IPS-11a (cell line): ENCODE data around the gene MED27.
"Not testable (repeated sequence)": the region's sequence is repeated elsewhere in the genome, so short reads cannot be mapped to it uniquely, and the experiment has no call there.

Experiments used
- H3K4me3 ChIP-seq: one replicate; pipeline ENCODE4 v1.5.1; 2013; ENCODE audit warnings: low read depth, low read length, control low read depth

Gene MED27

DNA sequence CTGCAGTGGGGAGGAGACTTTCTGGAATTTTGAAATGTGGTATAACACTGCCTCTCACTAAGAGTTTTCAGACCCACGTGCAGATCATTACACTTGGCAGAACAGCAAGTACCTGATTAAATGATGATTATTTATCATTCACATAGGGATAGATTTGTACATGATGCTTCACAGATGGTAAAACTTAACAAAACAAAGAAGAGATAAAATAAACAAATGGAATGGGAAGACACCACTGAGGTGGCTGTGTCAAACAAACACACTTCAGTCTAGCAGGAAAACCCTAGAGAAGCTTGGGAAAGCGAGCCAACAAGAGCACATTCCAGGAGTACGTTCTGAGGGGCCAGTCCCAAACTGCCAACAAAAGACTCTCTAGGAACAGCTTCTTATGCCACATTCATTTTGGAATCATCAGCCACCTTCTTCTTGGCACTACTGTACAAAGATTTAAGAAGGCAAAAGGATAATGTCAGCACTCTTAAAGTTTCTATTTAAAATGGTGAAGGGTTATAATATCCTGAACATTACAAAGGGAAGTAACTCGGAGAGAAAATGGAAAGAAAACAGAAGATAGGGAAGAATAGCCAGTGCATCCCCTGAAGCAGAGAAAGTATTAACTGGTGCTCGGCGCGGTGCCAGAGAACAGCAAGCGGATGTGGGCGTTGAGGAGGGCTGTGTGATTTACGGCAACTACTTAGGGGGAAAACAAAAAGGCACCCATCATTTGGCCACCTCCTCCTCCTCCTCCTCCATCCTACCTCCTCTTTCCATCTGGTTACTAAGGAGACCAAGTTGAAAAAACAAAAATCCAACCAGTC, 1.6 kb downstream of the MED27 start:
- no peak overlapping the region for H3K4me3 ChIP-seq

DNA sequence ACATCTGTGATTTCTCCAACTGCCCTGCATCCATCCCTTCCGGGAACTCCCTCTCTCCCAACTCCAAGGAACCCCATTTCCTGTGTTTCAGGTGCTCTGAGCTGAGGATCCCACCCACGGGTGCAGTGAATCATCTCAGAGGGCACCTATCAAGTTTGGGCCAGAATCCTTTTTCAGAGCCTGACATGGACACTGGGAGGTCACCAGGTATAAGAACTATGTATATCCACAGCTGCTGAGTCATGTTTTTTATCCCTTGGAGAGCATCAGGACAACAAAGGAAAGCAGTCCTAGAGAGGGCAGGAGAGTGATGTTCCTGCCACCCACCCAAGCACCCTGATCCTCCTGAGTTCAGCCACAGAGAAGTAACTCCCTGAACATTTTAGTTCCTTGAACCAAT, 3.8 kb downstream of the MED27 start:
- no peak overlapping the region for H3K4me3 ChIP-seq

DNA sequence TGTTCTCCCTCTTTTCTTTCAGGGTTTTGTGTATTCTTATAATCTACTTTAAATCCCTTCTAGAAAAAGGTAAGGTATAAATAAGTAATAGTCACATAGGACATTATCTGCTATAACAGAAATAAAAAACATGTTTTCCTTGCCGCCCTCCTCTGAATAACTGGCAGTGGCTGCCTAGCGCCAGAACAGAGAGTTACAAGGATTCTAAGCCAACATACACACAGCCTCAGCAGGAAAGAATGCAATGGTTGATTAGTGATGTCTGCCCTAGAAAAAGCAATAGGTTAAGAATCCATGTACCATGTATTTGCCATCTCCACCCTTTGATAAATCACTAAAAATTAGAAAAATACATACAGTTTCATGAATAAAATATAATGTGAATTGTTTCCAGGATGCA, 4.9 kb downstream of the MED27 start:
- no peak overlapping the region for H3K4me3 ChIP-seq

DNA sequence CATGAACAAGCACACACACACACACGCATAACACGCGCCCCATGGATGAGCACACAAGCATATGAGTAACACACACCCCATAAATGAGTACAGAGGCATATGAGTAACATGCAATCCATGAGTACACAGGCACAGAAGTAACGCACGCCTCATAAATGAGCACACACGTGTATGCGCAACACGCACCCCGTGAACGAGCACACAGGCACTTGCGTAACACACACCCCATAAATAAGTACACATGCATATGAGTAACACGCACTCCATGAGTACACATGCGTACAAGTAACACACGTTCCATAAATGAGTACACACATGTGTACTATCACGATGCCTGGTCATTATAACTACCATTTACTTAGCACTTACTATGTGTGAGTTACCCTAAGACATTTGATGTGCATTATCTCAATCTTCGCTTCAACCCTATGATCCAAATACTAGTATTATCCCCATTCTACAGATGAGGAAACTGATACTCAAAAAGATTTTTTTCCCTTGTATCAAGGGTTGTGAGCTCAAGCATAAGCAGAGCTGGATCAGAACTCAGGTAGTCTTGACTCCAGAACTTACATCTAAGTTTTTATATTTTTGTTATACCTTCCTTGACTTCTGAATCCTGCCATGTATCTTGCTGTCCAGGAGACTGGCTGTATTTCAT, 7.7 kb downstream of the MED27 start:
- no peak overlapping the region for H3K4me3 ChIP-seq

DNA sequence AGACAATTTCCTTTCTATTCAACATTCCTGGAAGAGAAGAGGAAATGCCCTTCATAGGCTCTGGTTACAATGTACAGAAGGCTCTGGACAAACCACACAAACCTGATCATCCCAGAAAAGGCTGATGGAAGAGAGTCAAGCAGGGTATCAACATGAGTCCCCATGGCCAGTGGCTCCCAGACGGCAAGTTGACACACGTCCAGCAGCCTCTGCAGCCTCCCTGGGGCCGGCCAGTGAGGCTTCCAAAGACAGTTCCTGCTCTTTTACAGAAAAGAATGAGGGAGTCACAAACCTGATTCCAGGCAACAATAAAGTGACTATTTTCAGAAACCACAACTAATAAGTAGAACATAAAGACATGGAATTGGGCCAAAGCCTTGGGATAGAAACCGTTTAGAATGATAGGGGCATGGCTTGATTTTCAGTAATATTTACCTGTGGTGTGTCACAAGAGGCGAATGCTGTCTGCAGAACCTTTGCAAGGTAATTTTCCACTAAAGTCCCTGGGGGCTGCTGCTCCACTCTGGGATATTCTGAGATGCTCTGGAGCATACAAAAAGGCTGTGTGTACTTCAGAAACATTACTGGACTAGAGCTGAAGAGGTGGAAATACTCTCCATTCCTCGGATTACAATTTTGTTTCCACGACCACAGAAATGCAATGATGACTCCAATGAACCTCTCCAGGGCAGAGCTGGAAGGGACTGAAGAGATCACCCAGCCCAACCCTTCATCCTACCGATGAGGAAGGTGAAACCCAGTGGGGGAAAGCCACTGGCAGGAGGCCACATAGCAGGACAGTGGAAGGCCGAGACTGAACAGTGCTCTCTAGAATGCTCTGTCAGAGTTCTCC, 10.4 kb downstream of the MED27 start:
- H3K4me3 ChIP-seq = no peak overlapping the region

DNA sequence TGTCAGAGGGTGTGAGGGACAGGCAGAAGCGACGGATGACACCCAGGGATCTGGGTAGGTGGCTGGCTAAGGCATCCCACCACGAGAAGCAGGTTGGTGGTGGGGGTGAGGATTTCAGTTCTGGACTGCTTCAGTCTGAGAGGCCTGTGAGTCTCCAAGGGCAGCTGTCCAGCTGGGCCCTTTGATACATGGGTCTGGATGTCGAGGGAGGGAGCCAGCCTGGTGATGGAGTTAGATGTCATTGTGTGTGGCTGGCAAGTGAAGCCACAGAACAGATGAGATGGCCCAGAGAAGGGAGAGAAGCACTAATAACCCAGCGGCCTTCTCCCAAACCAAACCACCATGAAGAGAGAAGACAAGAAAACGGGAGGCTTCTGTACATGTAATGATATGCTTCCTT, 11.1 kb downstream of the MED27 start:
- H3K4me3 ChIP-seq = no peak overlapping the region

DNA sequence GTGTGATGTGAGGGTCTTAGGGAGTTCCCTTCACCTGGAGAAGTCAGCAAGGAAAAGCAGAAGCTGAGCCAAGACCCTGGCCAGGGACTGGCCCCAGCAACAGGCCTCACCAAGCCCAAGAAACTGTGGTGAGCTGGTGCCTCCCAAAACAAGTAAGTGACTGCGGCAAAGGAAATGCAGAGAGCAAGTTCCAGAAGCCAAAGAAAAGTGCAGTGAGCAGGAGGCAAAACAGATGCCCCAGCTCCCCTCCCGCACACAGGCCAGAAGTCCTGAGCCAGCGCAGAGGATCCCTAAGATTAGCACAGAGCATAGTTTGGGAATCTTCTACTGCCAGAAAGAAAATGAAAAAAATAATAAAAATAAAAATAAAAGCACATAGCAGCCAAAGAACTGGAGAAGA, 13.2 kb downstream of the MED27 start:
- H3K4me3 ChIP-seq = no peak overlapping the region

DNA sequence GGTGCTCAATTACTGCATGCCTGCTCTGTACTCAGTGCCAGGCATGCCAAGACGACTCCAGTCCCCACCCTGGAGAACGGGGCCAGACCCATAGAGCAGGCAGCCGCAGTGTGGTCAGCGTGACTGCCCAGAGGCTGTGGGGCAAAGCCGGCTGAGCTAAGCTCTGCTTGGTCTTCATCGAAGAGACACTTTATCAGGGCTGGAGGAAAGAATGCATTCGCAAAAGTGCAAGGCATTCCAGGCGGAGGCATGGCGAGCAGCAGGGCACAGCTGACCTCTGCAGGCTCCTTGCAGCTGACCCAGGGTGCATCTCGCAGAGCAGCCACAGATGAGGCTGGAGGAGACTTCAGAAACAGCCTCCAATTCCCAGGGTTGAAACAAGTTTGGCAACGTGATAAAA, 13.6 kb downstream of the MED27 start:
- H3K4me3 ChIP-seq = no peak overlapping the region

DNA sequence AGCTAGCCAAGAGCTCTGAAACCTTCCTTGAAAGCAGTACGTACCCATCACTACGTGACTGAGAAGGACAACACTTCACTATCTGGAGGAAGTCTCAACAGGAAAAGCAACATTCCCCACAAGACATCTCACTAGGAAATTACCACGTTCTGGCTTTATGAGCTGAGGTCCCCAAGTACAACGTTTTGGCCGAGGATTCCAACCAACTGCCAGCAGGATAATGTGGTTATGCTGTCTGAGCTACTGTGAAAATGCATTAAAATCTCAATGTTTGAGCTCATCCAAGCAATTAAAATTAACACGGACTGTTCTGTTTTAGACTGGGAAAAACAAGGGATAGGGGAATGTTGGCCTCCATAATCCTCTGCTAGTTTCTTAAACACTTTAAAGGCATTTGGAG, 16.4 kb downstream of the MED27 start:
- no peak overlapping the region for H3K4me3 ChIP-seq

DNA sequence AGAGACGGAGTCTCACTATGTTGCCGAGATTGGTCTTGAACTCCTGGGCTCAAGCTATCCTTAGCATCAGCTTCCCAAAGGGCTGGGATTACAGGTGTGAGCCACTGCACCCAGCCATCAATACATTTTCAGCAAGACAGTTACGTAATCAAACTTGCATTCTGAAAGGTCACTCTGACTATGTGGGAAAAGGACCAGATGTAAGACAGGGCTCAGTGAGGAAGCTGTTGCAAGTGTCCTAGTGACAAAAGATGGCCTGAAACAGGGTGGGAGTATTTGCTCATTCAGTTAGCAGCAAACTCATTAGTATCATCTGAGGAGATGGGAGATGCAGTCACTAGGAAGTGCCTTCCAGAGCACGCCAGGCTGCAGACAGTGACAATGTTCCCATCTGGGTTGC, 16.9 kb downstream of the MED27 start:
- no peak overlapping the region for H3K4me3 ChIP-seq

DNA sequence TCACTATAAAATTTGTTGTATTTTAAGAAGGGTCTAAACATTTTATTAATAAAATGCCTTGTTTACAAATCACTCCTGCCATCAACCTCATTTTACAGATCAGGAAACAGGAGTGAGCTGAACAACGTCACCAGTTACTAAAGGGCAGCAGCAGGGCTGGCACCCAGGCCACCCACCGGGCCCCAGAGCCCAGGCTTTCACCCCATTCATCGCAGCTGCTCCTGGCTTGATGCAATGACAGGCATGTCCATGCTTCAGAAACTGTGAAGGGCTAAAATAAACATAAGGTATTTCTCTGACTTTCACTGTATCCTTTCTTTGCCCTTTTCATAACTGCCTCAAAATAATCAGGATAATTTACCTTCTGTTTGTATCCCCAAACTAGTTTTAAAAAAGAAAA, 18.1 kb downstream of the MED27 start:
- no peak overlapping the region for H3K4me3 ChIP-seq

DNA sequence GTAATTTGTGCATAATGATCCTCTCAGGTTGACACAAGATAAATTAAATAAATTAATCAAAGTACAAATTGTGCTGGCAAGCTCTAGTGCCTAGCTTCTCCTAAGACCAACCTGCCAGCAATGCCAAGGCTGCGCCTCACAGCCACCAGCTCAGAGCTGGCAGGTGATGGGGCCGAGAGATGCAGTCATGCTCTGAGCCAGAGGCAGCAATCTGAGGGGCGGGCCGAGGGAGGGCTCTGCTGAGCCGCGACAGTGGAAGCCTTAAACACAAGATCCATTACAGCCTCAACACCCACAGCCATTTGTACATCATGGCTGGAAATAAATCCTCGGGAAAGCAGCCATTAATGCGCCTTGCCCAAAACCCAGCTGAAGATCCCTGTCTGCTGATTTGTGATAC, 20.3 kb downstream of the MED27 start:
- H3K4me3 ChIP-seq = no peak overlapping the region

DNA sequence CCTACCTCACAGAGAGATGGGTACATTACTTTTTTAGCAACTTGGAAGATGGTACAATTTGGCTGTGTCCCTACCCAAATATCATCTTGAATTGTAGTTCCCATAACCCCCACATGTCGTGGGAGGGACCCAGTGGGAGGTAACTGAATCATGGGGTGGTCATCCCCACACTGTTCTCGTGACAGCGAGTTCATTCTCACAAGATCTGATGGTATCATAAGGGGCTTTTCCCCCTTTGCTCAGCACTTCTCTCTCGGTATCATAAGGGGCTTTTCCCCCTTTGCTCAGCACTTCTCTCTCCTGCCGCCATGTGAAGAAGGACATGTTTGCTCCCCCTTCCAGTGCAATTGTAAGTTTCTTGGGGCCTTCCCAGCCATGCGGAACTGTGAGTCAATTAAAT, 21.4 kb downstream of the MED27 start:
- not testable (repeated sequence) for H3K4me3 ChIP-seq

DNA sequence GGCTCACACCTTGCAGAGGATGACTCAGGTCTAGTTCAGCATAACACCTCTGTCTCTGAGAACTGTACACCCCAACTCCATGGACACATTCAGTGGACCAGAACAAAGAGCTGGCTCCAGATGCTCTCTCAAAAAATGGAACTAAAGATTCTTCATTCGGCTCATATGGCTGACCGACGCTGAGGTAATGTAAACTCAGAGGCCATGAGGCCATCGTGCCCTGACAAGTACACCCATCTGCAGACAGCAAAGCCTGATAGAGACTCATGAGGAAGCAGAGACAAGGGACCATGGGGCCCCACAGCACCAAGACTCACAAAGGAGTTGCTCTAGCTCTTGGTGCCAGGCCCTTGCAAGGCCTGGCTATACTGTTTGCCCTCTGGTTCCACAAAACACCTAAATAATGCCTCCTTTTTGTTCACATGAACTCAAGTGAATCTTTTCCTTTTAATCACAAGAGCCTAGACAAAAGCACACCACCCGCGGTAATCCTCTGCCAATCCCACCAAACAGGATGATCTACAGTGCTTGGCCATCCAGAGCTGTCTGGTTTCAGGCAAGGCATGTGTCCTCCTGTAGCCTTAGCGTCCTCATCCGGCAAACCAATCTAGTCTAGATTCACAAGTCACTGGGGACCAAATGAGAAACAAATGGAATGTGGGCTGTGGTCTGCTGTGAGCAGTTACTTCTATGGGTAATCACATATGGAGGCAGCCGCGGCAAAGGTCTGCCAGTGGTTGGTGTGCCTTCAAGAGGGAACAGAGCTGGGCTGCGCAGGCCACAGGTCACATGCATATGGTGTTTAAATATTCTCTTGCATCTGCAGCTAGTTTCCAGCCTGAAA, 22.7 kb downstream of the MED27 start:
- H3K4me3 ChIP-seq = no peak overlapping the region

DNA sequence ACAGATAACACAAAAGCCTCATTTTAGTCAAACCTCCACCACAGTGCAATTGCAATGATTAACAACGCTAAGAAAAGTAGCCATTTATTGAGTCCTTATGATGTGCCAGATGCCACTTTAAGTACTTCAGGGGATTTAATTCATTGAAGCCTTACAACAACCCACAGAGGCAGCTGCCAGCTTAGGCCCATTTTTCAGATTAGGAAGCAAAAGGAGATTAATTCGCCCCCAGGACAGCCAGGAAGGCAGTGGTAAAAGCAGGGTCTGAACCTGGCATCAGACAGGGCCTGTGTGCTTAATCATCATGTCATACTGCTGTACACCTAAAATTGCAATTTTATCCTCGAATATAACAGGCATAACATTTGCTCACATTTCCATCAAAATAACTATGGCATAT, 23.9 kb downstream of the MED27 start:
- H3K4me3 ChIP-seq = no peak overlapping the region

DNA sequence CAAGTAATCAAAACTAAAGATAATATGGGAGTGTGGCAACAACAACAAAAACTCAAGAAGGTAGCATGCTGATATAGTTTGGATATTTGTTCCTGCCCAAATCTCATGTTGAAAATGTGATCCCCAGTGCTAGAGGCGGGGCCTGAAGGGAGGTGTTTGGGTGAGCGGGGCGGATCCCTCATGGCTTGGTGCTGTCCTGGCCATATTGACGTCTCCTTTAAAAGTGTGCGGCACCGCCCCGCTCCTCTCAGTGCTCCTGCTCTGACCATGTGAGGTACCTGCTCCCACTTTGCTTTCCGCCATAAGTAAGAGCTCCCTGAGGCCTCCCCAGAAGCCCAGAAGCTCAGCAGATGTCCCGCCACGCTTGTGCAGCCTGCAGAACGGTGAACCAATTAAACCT, 25.6 kb downstream of the MED27 start:
- H3K4me3 ChIP-seq = no peak overlapping the region

DNA sequence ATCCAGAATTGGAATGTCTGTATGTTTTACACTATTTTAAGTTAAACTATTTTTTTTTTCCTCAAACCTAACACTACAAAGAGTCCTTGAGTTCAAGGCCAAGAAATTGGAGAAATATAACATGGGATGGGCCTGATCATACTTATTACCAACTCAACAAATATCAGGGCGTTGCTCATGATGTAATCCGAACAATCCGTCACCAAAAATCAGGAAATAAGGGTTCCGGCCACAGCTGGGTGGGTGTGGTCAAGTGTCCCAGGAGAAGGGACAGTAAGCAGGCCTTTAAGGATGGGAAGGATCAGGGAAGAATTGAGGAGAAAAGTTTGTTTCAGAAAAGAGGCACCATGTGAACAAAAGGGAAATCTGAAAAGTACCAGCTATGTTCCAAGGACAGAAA, 29.8 kb downstream of the MED27 start:
- no peak overlapping the region for H3K4me3 ChIP-seq

DNA sequence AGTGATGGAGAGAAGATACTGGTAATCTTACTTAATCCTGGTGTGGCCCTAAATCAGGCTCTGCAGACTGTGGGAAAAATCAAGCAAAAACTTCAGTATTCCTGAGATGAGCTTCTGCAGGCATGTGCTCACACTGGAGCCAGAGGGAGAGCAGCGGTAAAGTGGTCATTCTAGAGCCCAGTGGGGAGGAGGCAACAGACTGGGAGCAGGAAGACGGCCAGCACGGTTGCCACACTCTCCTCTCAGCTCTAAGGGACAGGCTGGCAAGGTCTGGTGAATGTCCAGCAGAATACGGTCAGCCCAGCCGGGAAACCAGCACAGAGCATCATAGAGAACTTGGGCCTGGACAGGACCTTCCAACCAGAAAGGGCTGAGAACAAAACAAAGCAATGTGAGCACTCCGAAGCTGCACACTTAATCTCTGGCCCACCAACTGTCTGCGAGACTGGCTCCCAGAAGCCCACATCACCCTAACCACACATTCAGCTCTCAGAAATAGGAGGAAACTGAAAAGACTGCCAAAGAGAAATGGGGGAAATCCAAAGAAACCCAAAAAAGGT, 30.3 kb downstream of the MED27 start:
- no peak overlapping the region for H3K4me3 ChIP-seq

DNA sequence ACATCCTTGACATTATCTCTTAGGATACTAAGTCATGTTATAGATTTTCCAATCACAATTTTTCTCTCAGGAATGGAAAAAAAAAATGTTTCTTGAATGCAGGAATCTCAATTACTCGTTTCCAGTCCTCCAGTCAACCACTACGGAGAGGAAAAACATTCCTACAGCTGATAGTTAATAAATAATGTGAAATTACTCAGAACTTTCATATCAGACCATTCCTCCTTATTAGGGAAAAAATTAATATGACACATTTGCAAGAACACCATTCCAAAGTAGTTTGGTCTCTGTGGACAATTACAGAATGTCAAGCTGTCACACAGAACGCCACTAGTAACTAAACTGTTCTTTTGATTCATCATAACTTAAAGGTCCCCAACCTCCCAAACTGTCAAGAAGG, 31.5 kb downstream of the MED27 start:
- H3K4me3 ChIP-seq = no peak overlapping the region

DNA sequence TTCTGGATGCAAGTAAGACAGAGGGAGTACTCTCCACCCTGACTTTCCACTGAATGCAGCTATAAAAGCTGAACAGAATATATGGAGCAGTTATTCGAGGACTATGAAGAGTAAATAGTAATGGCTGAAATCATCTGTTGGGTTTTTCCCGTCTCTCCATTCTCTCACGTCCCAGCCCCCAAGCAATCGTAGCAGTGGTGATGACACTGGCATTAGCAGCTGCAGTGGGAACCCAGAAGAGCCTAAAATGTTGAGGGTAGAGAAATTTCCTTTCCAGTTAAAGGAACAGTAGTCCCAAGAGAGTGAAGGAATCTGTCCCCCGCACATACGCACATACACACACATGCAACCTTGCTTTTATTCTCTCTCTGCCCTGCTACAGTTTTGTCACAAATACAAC, 33.2 kb downstream of the MED27 start:
- no peak overlapping the region for H3K4me3 ChIP-seq
